AML-193 (cell line): ENCODE results near the gene YARS1.
"Not testable (repeated sequence)": the region's sequence is repeated elsewhere in the genome, so short reads cannot be mapped to it uniquely, and the experiment has no call there.

Source experiments
- DNase-seq, 2 experiments: peaks; one replicate each; lab custom pipeline; 2025; lab: John Stamatoyannopoulos, UW

Gene YARS1

GRCh38 chr1:32817815-32818786, 943 bp upstream of the YARS1 start:
- DNase-seq = peak; percentile 36 to 47

- peak in 1 of 2 experiments; percentile 52 for DNase-seq
Measured at GRCh38 chr1:32816676-32817158, 441 bp downstream of the YARS1 start.

GRCh38 chr1:32813941-32814739, 3.0 kb downstream of the YARS1 start:
- no peak for DNase-seq

- DNase-seq = no peak
Measured at GRCh38 chr1:32811917-32812316, 5.2 kb downstream of the YARS1 start.

- DNase-seq = no peak
Measured at GRCh38 chr1:32811265-32811664, 5.9 kb downstream of the YARS1 start.

GRCh38 chr1:32810358-32810757, 6.8 kb downstream of the YARS1 start:
- DNase-seq = no peak

- DNase-seq = no peak
Measured at GRCh38 chr1:32808580-32808979, 8.6 kb downstream of the YARS1 start.

GRCh38 chr1:32806910-32807523, 10.1 kb downstream of the YARS1 start:
- no peak for DNase-seq

GRCh38 chr1:32806290-32806689, 10.9 kb downstream of the YARS1 start:
- DNase-seq = no peak

- DNase-seq = not testable (repeated sequence)
Measured at GRCh38 chr1:32804460-32804859, 12.7 kb downstream of the YARS1 start.

GRCh38 chr1:32801096-32801715, 16.0 kb downstream of the YARS1 start:
- DNase-seq = no peak

GRCh38 chr1:32798679-32799416, 18.3 kb downstream of the YARS1 start:
- no peak for DNase-seq

- DNase-seq = no peak
Measured at GRCh38 chr1:32798191-32798590, 19.0 kb downstream of the YARS1 start.

GRCh38 chr1:32797456-32797855, 19.7 kb downstream of the YARS1 start:
- no peak for DNase-seq

GRCh38 chr1:32795763-32796162, 21.4 kb downstream of the YARS1 start:
- not testable (repeated sequence) for DNase-seq

- no peak for DNase-seq
Measured at GRCh38 chr1:32791881-32792280, 25.3 kb downstream of the YARS1 start.

GRCh38 chr1:32789356-32789755, 27.8 kb downstream of the YARS1 start:
- not testable (repeated sequence) for DNase-seq

GRCh38 chr1:32786856-32787255, 30.3 kb downstream of the YARS1 start:
- peak in 1 of 2 experiments; percentile 19 for DNase-seq

- no peak for DNase-seq
Measured at GRCh38 chr1:32784817-32785216, 32.3 kb downstream of the YARS1 start.

GRCh38 chr1:32783851-32784250, 33.3 kb downstream of the YARS1 start:
- DNase-seq = no peak

GRCh38 chr1:32782086-32782485, 35.1 kb downstream of the YARS1 start:
- no peak for DNase-seq
